Fibroblast of mammary gland (primary cell): ENCODE measurements around the gene EEFSEC.

Experiments
- DNase-seq: peaks from one replicate; pipeline ENCODE4 v3.0.0-alpha.2; 2010; ENCODE audit warnings: low read depth
- H3K4me3 ChIP-seq: 2 replicates; pipeline ENCODE4 v1.5.1; 2011; ENCODE audit warnings: low read depth, mild to moderate bottlenecking, low read length, moderate library complexity; ENCODE audit not compliant: control insufficient read depth
- TF ChIP-seq, protein P1 (sequence below): conservative IDR thresholded peaks from 2 replicates; pipeline ENCODE4 v1.5.1; 2011; ENCODE audit warnings: low read depth, low read length, inconsistent platforms; ENCODE audit not compliant: control insufficient read depth, insufficient read depth

The EEFSEC gene

DNA sequence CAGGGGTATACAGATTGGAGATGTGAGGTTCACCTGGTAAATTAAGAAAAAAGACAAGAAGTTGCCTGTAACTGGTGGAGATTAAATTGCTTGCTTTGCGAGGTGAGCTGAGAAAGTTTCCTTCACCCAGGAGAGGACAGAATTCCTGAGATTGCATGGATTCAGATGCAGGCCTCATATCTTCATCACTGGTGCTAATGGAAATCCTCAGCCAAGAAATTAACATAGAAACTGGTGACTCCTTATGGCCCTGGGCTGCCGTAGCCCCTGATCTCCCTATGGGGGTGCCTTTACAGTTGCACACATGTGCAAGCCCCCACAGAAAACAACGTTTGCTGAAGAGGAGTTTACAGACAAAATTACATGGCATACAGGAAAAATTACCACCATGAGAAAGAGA lies 68.0 kb downstream of the EEFSEC start:
- TF ChIP-seq, protein P1, sequence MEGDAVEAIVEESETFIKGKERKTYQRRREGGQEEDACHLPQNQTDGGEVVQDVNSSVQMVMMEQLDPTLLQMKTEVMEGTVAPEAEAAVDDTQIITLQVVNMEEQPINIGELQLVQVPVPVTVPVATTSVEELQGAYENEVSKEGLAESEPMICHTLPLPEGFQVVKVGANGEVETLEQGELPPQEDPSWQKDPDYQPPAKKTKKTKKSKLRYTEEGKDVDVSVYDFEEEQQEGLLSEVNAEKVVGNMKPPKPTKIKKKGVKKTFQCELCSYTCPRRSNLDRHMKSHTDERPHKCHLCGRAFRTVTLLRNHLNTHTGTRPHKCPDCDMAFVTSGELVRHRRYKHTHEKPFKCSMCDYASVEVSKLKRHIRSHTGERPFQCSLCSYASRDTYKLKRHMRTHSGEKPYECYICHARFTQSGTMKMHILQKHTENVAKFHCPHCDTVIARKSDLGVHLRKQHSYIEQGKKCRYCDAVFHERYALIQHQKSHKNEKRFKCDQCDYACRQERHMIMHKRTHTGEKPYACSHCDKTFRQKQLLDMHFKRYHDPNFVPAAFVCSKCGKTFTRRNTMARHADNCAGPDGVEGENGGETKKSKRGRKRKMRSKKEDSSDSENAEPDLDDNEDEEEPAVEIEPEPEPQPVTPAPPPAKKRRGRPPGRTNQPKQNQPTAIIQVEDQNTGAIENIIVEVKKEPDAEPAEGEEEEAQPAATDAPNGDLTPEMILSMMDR, result no peak
- no peak overlapping the region for H3K4me3 ChIP-seq
- DNase-seq, result no peak

DNA sequence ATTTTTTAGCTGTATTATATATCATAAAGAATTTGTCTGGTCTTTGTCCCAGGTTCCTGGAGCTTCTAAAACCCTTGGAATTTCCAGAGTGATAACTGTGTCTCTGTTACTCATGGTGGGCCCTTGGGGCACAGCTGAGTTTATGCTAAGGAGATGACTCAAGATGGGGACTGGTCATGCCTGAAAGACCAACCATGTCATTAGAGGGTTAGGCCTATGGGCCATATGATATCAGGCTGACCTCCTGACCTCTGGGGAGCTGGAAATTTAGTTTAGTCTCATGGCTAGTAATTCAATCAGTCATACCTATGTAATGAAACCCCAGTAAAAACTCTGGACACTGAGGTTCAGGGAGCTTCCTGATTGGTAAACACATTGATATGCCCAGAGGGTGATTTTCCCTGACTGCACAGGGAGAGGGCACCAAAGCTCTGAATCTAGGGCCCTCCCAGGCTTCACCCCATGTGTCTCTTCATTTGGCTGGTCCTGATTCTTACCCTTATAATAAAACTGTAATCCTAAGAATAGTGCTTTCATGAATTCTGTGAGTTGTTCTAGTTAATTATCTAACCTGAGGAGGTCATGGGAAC lies 69.6 kb downstream of the EEFSEC start:
- TF ChIP-seq, protein P1, result no peak
- H3K4me3 ChIP-seq, result no peak overlapping the region
- DNase-seq, result peak; percentile 8

DNA sequence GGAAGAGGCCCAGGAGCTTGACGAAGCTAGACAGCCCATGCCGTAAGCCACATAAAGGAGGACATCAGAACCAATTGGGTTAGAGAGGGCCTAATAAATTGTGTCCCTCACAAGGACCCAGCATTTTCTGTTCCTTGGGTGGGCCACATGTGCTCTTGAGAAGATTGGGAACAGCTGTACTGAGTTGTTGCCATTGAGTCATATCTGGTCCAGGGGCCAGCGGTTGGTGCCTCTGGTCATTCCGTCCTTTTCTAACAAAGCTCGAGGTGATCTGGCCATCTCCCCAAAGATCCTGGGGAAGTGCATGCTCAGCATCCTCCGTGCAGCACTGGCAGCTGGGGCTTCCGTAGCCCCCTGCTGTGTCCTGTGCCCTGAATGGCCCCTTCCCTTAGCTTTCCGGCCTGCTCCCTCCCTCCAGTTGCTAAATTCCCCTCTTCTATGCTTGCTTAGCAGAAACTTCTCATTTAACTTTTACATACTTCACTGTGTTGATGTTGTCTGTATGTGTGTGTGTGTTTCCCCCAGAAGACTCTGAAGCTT lies 73.0 kb downstream of the EEFSEC start:
- TF ChIP-seq, protein P1, result no peak
- DNase-seq, result peak; percentile 33
- H3K4me3 ChIP-seq, result no peak overlapping the region

DNA sequence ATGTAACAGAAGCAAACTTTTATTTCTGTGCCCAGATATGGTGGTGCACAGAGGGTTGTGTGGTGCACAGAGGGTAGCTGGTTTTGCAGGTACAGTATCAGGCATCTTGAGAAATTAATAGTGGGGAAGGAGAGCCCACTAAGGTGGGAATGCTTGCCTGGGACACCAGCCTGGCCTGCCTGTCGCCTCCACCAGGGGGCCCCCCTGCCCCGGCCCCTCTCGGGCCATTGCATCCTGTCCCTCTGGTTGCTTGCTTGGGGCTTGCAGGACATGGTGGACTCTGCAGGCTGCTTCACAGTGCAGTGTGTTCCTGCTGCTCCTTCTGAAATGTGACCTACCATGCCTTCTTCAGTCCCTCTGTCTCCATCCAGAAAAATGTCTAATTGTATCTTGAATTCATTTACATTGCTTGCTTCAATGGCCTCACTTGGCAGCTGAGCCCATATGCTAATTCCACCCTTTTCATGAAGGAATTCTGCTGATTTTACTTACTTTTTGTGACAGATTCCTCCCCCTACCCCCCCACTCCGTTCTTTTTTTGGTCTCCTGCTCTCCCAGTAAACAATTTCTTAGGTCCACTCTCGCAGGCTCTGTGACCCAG lies 73.6 kb downstream of the EEFSEC start:
- TF ChIP-seq, protein P1, result peak; percentile 71
- peak; percentile 14 for DNase-seq
- H3K4me3 ChIP-seq, result no peak overlapping the region

DNA sequence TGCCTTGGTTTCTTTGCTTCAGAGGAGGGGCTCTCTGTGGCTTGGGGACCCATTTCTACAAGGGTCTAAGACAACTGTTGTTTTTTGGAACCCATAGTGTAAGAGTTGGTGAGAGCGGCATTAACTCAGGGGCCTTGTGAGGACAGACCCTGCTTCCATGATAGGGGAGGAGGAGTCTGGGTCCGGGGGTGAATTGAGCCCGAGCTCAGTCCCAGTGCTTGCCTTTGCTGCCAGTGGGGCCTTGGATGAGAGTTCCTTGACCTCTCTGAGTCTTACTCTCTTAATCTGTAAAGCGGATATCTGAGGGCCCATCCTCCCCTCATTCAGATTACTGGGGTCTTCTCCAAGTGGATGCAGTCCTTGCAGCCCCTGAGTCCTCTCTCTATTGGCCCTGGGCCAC lies 74.2 kb downstream of the EEFSEC start:
- TF ChIP-seq, protein P1, result no peak
- H3K4me3 ChIP-seq, result no peak overlapping the region
- no peak for DNase-seq

DNA sequence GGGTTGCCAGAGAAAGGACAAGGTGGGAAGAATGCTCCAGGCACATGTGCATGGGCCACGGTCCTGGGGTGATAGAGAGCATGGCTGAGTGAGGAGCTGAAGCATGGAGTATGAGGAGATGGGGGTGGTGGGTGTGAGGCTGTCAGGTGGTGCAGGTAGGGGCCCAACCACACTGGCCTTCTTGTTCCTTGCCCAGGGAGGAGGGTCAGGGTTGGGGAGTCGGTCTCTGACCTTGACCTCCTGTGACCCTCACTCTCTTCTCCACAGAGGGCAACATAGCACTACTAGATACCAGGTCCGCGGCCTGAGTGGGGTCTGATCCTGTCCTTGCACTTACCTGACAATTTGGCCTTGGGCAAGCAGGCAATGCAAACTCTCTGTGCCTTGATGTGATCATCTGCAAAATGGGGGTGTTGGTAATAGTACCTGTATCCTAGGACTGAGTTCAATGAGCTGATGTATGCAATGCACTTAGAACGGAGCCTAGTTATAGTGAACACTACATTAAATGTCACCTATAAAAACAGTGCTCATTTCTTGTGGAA lies 75.2 kb downstream of the EEFSEC start:
- TF ChIP-seq, protein P1, result no peak
- H3K4me3 ChIP-seq, result no peak overlapping the region
- no peak for DNase-seq
